DND-41 (cell line): ENCODE data around the gene PQBP1.
"Not testable (repeated sequence)": the region's sequence is repeated elsewhere in the genome, so short reads cannot be mapped to it uniquely, and the experiment has no call there.

ENCODE experiments used
- CTCF ChIP-seq: IDR thresholded peaks from 2 replicates; pipeline ENCODE4 v1.5.1; 2012; ENCODE audit warnings: borderline replicate concordance, low read length, moderate library complexity, mild to moderate bottlenecking; ENCODE audit not compliant: poor library complexity, severe bottlenecking; ENCODE audit errors: extremely low read depth
- EZH2 ChIP-seq: IDR thresholded peaks from 3 replicates; pipeline ENCODE4 v1.6.1; 2012; ENCODE audit warnings: borderline replicate concordance, low read depth, mild to moderate bottlenecking, moderate library complexity, low read length, inconsistent platforms; ENCODE audit not compliant: severe bottlenecking

DNA sequence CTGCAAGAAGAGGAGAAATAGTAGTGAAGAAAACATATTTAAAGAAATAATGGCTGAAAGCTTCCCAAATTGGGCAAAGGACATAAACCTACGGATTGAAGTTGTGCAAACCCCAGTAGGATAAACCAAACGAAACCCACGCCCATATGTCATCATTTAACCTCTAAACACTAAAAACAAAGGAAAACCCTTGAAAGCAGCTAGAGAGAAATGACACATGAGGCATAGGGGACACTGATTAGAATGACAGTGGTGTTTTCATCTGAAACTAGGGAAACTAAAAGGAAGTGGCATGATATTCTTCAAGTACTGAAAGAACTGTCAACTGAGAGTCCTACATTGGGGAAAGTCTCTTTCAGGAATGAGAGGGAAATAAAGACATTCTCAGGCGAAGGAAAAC is 20.8 kb upstream of the PQBP1 start:
- TF ChIP-seq CTCF, EZH2: not testable (repeated sequence)
